Measurements from ENCODE around the gene NCAPH2.

DNA sequence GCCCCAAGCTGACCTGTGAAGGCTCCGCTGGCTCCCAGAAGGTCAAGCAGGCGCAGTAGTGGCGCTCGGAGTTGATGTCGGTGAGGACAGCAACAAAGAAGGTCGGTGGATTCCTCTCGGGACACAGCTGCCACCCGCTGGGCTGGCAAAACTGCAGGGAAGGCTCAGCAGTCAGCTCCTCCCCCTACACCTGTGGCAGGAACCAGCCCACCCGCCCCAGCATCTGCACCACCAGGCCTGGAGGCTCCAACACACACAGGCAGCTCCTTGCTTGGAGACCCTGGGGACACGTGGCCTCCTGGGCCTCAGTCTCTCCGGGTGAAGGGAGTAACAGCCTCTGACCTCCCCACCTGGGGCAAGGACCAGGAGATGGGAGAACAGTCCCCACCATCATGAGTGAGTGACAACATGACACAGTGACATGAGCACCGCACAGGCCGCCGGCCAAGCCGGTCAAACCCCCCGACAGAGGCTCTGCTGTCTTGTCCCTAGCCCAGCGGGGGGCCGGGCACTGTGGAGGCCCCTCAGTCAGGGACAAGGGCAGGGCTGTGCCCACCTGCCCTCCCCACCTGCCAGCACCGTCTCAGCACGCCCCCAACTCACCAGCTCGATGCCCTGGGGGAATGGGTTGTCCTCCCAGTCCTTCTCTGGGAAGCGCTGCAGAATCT lies 40.1 kb upstream of the NCAPH2 start:
- TF ChIP-seq, protein P1, sequence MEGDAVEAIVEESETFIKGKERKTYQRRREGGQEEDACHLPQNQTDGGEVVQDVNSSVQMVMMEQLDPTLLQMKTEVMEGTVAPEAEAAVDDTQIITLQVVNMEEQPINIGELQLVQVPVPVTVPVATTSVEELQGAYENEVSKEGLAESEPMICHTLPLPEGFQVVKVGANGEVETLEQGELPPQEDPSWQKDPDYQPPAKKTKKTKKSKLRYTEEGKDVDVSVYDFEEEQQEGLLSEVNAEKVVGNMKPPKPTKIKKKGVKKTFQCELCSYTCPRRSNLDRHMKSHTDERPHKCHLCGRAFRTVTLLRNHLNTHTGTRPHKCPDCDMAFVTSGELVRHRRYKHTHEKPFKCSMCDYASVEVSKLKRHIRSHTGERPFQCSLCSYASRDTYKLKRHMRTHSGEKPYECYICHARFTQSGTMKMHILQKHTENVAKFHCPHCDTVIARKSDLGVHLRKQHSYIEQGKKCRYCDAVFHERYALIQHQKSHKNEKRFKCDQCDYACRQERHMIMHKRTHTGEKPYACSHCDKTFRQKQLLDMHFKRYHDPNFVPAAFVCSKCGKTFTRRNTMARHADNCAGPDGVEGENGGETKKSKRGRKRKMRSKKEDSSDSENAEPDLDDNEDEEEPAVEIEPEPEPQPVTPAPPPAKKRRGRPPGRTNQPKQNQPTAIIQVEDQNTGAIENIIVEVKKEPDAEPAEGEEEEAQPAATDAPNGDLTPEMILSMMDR (IDR thresholded peaks at IDR 0.05) = no peak
- TF ChIP-seq POLR2A (IDR thresholded peaks at IDR 0.05) (no peak), EP300 (IDR thresholded peaks at IDR 0.05) (no peak)
